GM06990 (cell line): Measurements from ENCODE around the gene COL19A1.

Experiments
- DNase-seq: peaks from one replicate; pipeline ENCODE4 v3.0.0-alpha.2; 2011; ENCODE audit not compliant: insufficient read length; ENCODE audit errors: extremely low read depth
- H3K27me3 ChIP-seq: replicated peaks from 2 replicates; pipeline ENCODE4 v1.6.0; 2011; ENCODE audit warnings: low read length; ENCODE audit not compliant: control insufficient read depth, insufficient read depth
- H3K36me3 ChIP-seq: 2 replicates; pipeline ENCODE4 v1.5.1; 2011; ENCODE audit warnings: low read length; ENCODE audit not compliant: control insufficient read depth, insufficient read depth
- H3K4me3 ChIP-seq: replicated peaks from 2 replicates; pipeline ENCODE4 v1.5.1; 2011; ENCODE audit warnings: low read depth, mild to moderate bottlenecking, control low read depth, low read length
- TF ChIP-seq, protein P1 (sequence below): IDR thresholded peaks from 2 replicates; pipeline ENCODE4 v1.5.1; 2011; ENCODE audit warnings: low read length, control low read depth, mild to moderate bottlenecking, inconsistent platforms; ENCODE audit not compliant: insufficient read depth, poor library complexity, severe bottlenecking

Gene COL19A1

DNA sequence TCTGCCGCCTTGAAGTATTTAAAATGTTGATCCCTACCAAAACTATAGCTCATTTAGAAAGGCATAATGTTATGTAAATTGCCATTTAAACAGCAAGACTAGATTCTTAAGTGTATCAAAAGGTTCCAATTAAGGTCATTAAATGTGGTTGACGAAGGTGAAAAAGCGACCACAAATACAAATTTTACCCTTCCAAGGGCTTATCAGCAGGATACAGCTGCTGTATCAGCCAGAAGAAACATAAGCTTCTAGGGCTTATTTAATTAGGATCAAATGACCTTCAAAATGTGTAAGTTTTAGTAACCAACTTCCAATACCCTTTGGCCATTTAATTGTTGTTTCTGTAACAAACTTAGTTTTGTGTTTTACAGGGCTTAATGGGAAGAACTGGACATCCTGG lies 296.6 kb downstream of the COL19A1 start:
- TF ChIP-seq, protein P1, sequence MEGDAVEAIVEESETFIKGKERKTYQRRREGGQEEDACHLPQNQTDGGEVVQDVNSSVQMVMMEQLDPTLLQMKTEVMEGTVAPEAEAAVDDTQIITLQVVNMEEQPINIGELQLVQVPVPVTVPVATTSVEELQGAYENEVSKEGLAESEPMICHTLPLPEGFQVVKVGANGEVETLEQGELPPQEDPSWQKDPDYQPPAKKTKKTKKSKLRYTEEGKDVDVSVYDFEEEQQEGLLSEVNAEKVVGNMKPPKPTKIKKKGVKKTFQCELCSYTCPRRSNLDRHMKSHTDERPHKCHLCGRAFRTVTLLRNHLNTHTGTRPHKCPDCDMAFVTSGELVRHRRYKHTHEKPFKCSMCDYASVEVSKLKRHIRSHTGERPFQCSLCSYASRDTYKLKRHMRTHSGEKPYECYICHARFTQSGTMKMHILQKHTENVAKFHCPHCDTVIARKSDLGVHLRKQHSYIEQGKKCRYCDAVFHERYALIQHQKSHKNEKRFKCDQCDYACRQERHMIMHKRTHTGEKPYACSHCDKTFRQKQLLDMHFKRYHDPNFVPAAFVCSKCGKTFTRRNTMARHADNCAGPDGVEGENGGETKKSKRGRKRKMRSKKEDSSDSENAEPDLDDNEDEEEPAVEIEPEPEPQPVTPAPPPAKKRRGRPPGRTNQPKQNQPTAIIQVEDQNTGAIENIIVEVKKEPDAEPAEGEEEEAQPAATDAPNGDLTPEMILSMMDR = no peak
- no peaks in the 10 kb centered on the region; the same call in 1 of the 2 replicates for H3K36me3 ChIP-seq

DNA sequence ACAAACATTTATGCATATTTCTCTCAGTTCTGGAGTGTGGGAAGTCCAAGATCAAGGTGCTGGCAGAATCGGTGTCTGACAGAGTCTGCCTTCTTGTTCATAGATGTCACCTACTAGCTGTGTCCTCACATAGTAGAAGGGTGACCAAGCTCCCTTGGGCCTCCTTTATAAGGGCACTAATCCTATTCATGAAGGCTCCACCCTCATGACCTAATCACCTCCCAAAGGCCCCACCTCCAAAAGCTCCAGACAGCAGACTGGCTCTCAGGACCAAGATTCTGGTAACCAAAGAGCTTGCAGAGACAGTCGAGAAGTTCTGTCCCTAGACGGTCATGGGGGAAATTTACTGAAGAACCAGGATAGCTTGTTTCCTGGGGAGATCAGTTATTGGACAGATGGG lies 297.4 kb downstream of the COL19A1 start:
- H3K36me3 ChIP-seq = no peaks in the 10 kb centered on the region; the same call in 1 of the 2 replicates
- no peak overlapping the region for H3K4me3 ChIP-seq
- DNase-seq = no peak
- TF ChIP-seq, protein P1 = no peak
- no peaks in the 10 kb centered on the region for H3K27me3 ChIP-seq

More for the DNA sequence above, 296.6 kb downstream of the COL19A1 start:
- no peak for DNase-seq
- Histone ChIP-seq H3K27me3 (no peaks in the 10 kb centered on the region), H3K4me3 (no peak overlapping the region)

DNA sequence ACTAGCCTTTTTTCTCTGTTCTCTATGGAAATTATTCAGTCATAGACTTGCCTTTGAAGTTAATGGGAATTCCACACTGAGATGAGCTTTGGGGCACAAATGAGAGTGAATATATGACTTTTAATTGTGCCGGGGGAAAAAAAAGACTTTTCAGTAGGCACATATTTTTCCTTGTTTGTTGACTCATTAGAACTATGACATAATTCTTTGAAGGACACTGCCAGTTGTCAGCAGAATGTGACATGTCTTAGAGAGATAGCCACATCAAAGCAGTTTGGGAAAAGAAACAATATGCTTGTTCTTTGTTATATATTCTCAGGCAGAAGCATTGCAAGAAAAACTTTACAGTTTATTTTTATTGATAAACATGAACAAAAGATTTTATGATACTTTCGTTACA lies 298.2 kb downstream of the COL19A1 start:
- H3K27me3 ChIP-seq = no peaks in the 10 kb centered on the region
- DNase-seq = no peak

DNA sequence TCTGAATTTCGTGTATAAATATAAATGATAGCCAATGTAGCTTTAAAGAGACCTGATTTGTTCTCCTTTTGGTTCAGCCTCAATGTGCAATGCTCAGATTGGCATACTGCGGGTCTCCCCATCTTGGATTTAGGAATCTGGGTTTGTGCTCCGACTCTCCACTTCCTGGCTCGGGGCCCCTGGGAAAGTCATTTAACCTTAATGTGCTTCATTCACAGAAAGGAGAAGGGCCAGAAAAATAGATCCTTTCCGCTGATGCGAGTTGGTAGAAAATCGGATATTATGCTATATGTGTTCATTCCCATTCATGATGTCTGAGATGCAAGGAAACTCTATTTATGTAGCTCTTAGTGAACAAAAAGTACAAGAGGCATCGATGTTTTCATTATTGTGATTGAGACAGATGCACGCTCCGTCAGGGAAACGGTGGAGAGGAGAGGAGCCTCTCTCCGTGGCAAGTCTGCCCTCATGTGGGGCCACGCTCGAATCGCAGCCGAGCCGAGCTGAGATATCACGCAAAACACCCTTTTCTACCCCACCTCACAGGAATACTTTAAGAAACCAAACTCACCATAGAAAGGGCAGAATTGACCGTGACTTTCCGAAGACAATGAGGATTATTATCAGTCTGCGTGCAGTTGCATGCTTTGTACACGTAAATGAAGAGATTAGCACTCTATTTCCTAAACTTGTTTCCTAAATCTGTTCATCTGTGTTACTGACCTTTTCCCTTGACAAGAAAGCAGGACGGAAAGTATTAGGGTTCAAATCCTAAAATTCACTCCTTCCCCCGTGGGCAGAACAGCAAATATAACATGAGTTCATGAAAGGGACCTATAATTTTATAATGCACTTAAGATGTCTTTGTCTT lies 300.0 kb downstream of the COL19A1 start:
- Histone ChIP-seq H3K27me3 (no peaks in the 10 kb centered on the region), H3K4me3 (no peak overlapping the region), H3K36me3 (no peaks in the 10 kb centered on the region; the same call in 1 of the 2 replicates)
- TF ChIP-seq, protein P1 = peak; percentile 62
- peak; percentile 6 for DNase-seq

More for the DNA sequence above, 298.2 kb downstream of the COL19A1 start:
- Histone ChIP-seq H3K4me3 (no peak overlapping the region), H3K36me3 (no peaks in the 10 kb centered on the region; the same call in 1 of the 2 replicates)
- TF ChIP-seq, protein P1 = no peak

DNA sequence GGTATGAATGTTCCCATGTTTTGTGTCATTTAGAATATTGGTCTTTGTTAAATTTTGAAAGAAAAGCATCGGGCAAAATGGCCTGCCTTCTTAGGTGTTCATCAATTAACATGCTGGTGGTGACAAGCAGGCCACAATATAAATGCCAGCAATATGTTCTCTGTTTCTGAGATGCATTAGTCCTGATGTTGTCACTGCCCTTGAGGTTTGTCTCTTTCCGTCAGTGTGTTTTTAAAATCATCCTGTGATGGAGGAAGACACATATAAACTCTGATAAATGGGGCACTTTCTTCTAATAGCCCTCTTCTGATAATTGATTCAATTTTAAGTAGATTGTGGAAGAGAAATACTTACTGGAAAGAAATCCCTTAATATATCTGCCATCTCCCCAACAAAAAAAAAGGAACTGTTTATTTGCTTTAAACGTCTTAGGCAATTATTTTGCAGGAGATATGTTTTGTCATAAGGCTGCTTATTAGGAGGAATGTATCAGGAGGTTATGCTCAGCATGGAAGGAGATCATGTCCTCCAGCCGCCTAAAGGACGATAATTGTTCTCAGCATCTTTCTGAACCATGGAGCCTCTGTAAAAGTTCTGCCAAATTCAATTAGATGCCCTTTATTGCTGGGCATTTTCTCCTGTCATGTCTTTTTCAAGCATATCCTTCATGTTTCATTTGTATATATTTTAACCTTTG lies 302.5 kb downstream of the COL19A1 start:
- TF ChIP-seq, protein P1 = no peak
- Histone ChIP-seq H3K36me3 (no peaks in the 10 kb centered on the region; the same call in 1 of the 2 replicates), H3K4me3 (no peak overlapping the region), H3K27me3 (no peaks in the 10 kb centered on the region)
- no peak for DNase-seq
